OCI-LY7 (cell line): Measurements from ENCODE around the gene TMEM44. TPM values are rescaled to one million over a fixed set of nuclear protein-coding genes. Genes with fewer than 3 reads are reported as not detected.

ENCODE experiments used
- BruUV-seq: library from RNA; stranded (reverse); fragments of 400-500 nt; replicated peaks from 2 replicates; lab custom pipeline; 2021; lab: Mats Ljungman, UMichigan
- CTCF ChIA-PET: fragments of 300-600 bp; sonication (Branson Sonifier 250); formaldehyde crosslinking; loops from one replicate; lab custom pipeline; 2022; ENCODE audit warnings: antibody characterized with exemption; ENCODE audit not compliant: unreplicated experiment; lab: Charles Lee
- POLR2A ChIA-PET: fragments of 300-600 bp; sonication (Branson Sonifier 250); formaldehyde crosslinking; loops from one replicate; lab custom pipeline; 2022; ENCODE audit warnings: antibody characterized with exemption; lab: Charles Lee
- DNase-seq: peaks from one replicate; pipeline ENCODE4 v3.0.0-alpha.2; 2015; ENCODE audit warnings: low spot score
- H2AFZ ChIP-seq: fragments of 200-600 bp; sonication (generic), shearing (Covaris generic); 2 replicates; pipeline ENCODE4 v1.6.1; 2014; ENCODE audit warnings: mild to moderate bottlenecking, antibody characterized with exemption, low read length, moderate library complexity
- H3K27ac ChIP-seq: fragments of 200-600 bp; sonication (generic); 2 replicates; pipeline ENCODE4 v1.5.1; 2014; ENCODE audit warnings: mixed run types, low read depth, mild to moderate bottlenecking, moderate library complexity, low read length, inconsistent platforms; ENCODE audit not compliant: poor library complexity, severe bottlenecking
- H3K36me3 ChIP-seq: fragments of 200-600 bp; sonication (generic); 2 replicates; pipeline ENCODE4 v1.6.1; 2014; ENCODE audit warnings: mild to moderate bottlenecking, antibody characterized with exemption, low read length, moderate library complexity, mixed read lengths; ENCODE audit not compliant: insufficient read depth
- H3K4me1 ChIP-seq: fragments of 200-600 bp; sonication (generic); 2 replicates; pipeline ENCODE4 v1.5.1; 2014; ENCODE audit warnings: mild to moderate bottlenecking, low read length; ENCODE audit not compliant: insufficient read depth, poor library complexity, severe bottlenecking
- H3K4me2 ChIP-seq: fragments of 200-600 bp; sonication (generic); 2 replicates; pipeline ENCODE4 v1.6.1; 2014; ENCODE audit warnings: mild to moderate bottlenecking, low read length
- H3K4me3 ChIP-seq: fragments of 200-600 bp; sonication (generic); 2 replicates; pipeline ENCODE4 v1.5.1; 2014; ENCODE audit warnings: mild to moderate bottlenecking, low read depth, low read length; ENCODE audit not compliant: poor library complexity, severe bottlenecking
- H3K79me2 ChIP-seq: fragments of 200-600 bp; sonication (generic); 2 replicates; pipeline ENCODE4 v1.6.1; 2016; ENCODE audit warnings: low read depth, mild to moderate bottlenecking, low read length, moderate library complexity, mixed read lengths; ENCODE audit not compliant: insufficient read depth
- H3K9me2 ChIP-seq: fragments of 200-600 bp; sonication (generic); 2 replicates; pipeline ENCODE4 v1.6.1; 2016; ENCODE audit warnings: mild to moderate bottlenecking, low read length, mixed read lengths; ENCODE audit not compliant: insufficient read depth
- H3K9me3 ChIP-seq: fragments of 200-600 bp; sonication (generic); 2 replicates; pipeline ENCODE4 v1.6.1; 2014; ENCODE audit warnings: mild to moderate bottlenecking, mixed run types, low read length, mixed read lengths
- H4K20me1 ChIP-seq: fragments of 200-600 bp; sonication (generic); 2 replicates; pipeline ENCODE4 v1.6.1; 2014; ENCODE audit warnings: mild to moderate bottlenecking, antibody characterized with exemption, low read length, moderate library complexity, mixed read lengths; ENCODE audit not compliant: insufficient read depth
- CTCF ChIP-seq: fragments of 200-600 bp; sonication (generic); conservative IDR thresholded peaks from 2 replicates; pipeline ENCODE4 v1.5.1; 2014; ENCODE audit warnings: mild to moderate bottlenecking, antibody characterized with exemption, low read length, moderate library complexity, mixed read lengths
- EZH2phosphoT487 ChIP-seq: fragments of 200-600 bp; sonication (generic); IDR thresholded peaks from 2 replicates; pipeline ENCODE4 v1.6.1; 2018; ENCODE audit warnings: low read depth, borderline replicate concordance, mild to moderate bottlenecking, mixed run types, antibody characterized with exemption, low read length, moderate library complexity, mixed read lengths
- intact Hi-C: fragments of 100-400 bp; cut with micrococcal nuclease; formaldehyde crosslinking; loops from one replicate; pipeline ENCODE4 v1.10.0; 2022; ENCODE audit not compliant: unreplicated experiment
- total RNA-seq, 2 experiments: library from RNA; depleted of rRNA in 1 of 2; stranded (reverse); fragments of >200 nt in 1 of 2; shearing (Covaris generic) in 1 of 2; gene quantifications; 2 replicates each; pipeline ENCODE4 v1.2.3, GENCODE V29; 2014 to 2022

TMEM44 gene
- total RNA-seq, 2 experiments from 2014 or later, result 8.8 to 22.9 TPM

DNA sequence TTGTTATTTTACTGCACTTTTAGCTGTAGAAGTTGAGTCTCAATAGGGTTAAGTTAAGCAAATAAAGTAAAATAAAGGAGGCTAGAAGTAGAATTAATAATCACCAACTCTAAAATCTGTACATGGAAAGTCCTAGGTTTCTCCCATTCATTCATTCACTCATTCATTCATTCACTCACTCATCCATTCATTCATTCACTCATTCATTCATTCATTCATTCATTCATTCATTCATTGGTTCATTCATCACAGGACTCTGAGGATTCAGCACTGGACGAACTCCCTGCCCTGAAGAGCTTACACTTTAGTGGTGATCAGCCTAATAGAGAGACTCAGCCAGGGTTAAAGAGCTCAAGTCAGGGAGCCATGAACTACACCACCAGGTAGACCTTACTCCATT lies 43.3 kb upstream of the TMEM44 start:
- Histone ChIP-seq H3K27ac (no peak overlapping the region), H2AFZ (no peak overlapping the region), H3K4me3 (no peak overlapping the region), H3K9me3 (no peaks in the 10 kb centered on the region), H3K79me2 (peaks cover 6% of the 10 kb centered on the region), H3K36me3 (no peaks in the 10 kb centered on the region), H3K4me1 (peaks cover 10% of the 10 kb centered on the region), H4K20me1 (peaks cover 4% of the 10 kb centered on the region; the same call in 1 of the 2 replicates), H3K9me2 (no peaks in the 10 kb centered on the region), H3K4me2 (no peak overlapping the region)
- DNase-seq, result no peak
- intact Hi-C loops, result no loop called here
- TF ChIP-seq CTCF, result no peak
- ChIA-PET POLR2A (interaction anchor here (0.6 to 1.0 kb wide), 2 partner anchors 15 to 332 kb away, joined by 3 to 5 read pairs; no protein-coding TSS in a partner anchor), CTCF (no interaction called here)
- BruUV-seq, result no TSS peak

- no TSS peak for BruUV-seq
- peaks cover 11% of the 10 kb centered on the region for H4K20me1 ChIP-seq
- intact Hi-C loops, result no loop called here
- no peak for DNase-seq
- ChIA-PET CTCF (no interaction called here), POLR2A (interaction anchor here (0.6 kb wide), 1 partner anchor 287 kb away, joined by 4 read pairs; no protein-coding TSS in a partner anchor)
- no peaks in the 10 kb centered on the region for H3K9me2 ChIP-seq
- TF ChIP-seq EZH2phosphoT487 (no peak), CTCF (no peak)
- H3K27ac ChIP-seq, result no peak overlapping the region
- no peak overlapping the region for H2AFZ ChIP-seq
- no peaks in the 10 kb centered on the region for H3K9me3 ChIP-seq
- H3K4me3 ChIP-seq, result no peak overlapping the region
- peaks cover 11% of the 10 kb centered on the region for H3K4me1 ChIP-seq
- H3K4me2 ChIP-seq, result no peak overlapping the region
- no peaks in the 10 kb centered on the region for H3K36me3 ChIP-seq
- H3K79me2 ChIP-seq, result peaks cover 14% of the 10 kb centered on the region
Observed at GRCh38 chr3:194675680-194676079, 42.5 kb upstream of the TMEM44 start.

GRCh38 chr3:194675081-194675640 lies 41.9 kb upstream of the TMEM44 start:
- Histone ChIP-seq H4K20me1 (peaks cover 11% of the 10 kb centered on the region), H3K4me3 (no peak overlapping the region), H3K4me2 (no peak overlapping the region), H3K9me2 (no peaks in the 10 kb centered on the region), H2AFZ (no peak overlapping the region), H3K27ac (no peak overlapping the region), H3K4me1 (peaks cover 16% of the 10 kb centered on the region), H3K9me3 (no peaks in the 10 kb centered on the region), H3K79me2 (peaks cover 19% of the 10 kb centered on the region), H3K36me3 (0 out of 2 replicates have a peak, but pooled peaks cover under 1% of the 10 kb centered on the region)
- no peak for DNase-seq
- intact Hi-C loops, result no loop called here
- BruUV-seq, result no TSS peak
- CTCF ChIA-PET, result no interaction called here
- POLR2A ChIA-PET, result interaction anchor here (0.6 kb wide), 1 partner anchor 288 kb away, joined by 4 read pairs; no protein-coding TSS in a partner anchor
- TF ChIP-seq CTCF (no peak), EZH2phosphoT487 (no peak)
